ENCODE results near the gene SDHC.

SDHC gene

GRCh38 chr1:161297415-161297814, 16.8 kb upstream of the SDHC start:
- in situ Hi-C loops (cut with MboI; ENCODE audit: low pct_unique_long_range_greater_than_20kb, low sequenced_read_pairs, unreplicated experiment): no loop called here
- no peak for DNase-seq (ENCODE audit: low spot score)
- TF ChIP-seq CTCF (IDR thresholded peaks at IDR 0.05; ENCODE audit: extremely low read depth, insufficient read depth, missing control alignments): no peak

- in situ Hi-C loops (cut with MboI; ENCODE audit: low pct_unique_long_range_greater_than_20kb, low sequenced_read_pairs, unreplicated experiment): no loop called here
- DNase-seq (ENCODE audit: low spot score): peak; percentile 68
- no peak for TF ChIP-seq CTCF (IDR thresholded peaks at IDR 0.05; ENCODE audit: extremely low read depth, insufficient read depth, missing control alignments)
Measured at GRCh38 chr1:161298116-161298515, 16.1 kb upstream of the SDHC start.

DNA sequence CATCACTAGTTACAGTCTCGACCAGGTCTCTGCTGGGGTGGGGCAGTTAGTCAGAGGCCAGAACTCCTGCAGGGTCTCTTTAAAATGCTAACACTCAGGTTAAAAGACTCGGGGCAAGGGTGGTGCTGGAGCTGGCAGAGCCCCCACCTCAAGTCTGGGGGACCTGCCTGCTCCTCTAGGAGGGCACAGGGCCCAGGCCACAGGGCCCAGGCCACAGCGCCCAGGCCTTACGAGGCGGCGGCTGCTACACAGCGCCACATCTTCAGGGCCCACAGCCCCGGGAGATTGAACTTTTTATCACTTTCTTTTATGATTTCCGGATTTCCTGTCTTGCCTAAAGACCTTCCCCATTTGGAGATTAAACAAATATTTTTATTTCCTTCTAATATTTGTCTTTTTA, 14.8 kb upstream of the SDHC start:
- in situ Hi-C loops (cut with MboI; ENCODE audit: low pct_unique_long_range_greater_than_20kb, low sequenced_read_pairs, unreplicated experiment): no loop called here
- DNase-seq (ENCODE audit: low spot score): no peak
- TF ChIP-seq CTCF (IDR thresholded peaks at IDR 0.05; ENCODE audit: extremely low read depth, insufficient read depth, missing control alignments): no peak

DNA sequence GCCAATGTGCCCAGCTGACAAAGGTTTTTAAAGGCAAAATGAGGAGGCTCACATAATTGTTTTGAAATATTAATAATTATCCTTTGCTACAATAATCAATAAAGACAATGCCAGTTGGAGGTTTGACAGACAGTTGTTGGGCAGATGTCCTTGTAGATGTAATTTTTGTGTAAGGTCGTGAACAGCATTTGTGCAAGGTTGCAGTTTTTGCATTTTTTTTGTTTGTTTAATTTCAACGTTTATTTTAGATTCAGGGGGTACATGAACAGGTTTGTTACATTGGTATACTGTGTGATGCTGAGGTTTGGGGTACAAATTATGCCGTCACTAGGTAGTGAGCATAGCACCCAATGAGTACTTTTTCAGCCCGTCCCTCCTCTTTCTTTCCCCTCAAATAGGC, 13.7 kb upstream of the SDHC start:
- in situ Hi-C loops (cut with MboI; ENCODE audit: low pct_unique_long_range_greater_than_20kb, low sequenced_read_pairs, unreplicated experiment): no loop called here
- no peak for DNase-seq (ENCODE audit: low spot score)
- no peak for TF ChIP-seq CTCF (IDR thresholded peaks at IDR 0.05; ENCODE audit: extremely low read depth, insufficient read depth, missing control alignments)

DNA sequence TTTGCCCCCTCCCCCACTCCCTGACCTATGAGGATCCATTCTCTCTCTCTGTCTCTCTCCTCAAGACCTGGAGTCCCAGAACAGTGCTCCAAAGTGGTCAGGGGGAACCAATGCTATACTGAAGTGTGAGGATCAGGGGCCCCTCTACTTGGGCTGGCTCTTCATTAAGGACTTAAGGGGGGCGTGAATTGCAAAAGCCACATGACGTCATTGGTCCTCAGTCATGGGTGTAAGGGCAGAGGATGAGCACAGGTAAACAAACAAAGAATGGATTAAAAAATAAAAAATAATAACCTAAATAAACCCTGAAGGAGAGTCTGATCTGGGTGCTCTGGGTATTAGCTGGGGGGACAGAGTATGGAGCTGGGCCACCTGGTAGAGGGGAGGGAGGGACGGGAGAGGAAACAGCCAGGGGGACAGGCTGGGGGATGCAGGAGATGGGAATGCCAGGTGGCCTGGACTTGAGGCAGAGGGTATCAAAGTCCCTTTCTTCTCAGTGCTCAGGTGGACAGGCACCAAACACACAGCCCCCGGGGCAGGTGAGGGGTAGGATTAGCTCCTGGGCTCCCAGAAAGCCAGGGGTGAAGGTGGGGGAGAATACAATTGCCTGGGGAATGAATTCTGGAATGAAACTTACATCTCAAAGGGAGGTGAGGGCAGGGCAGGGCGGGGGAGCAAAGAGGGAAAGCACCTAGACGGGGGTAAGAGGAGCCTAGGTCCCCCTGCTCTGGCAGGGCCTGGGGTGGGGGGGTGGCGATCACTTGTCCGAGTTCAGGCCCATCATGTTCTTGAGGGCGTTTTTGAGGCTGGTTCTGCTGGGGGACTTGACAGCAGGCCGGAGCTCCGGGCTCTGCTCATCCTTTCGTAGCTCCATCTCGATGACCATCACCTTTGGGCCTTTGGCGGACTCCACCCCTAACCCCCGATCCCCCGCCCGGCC, 9.0 kb upstream of the SDHC start:
- TF ChIP-seq CTCF (IDR thresholded peaks at IDR 0.05; ENCODE audit: extremely low read depth, insufficient read depth, missing control alignments): no peak
- DNase-seq (ENCODE audit: low spot score): no peak
- in situ Hi-C loops (cut with MboI; ENCODE audit: low pct_unique_long_range_greater_than_20kb, low sequenced_read_pairs, unreplicated experiment): no loop called here

GRCh38 chr1:161305867-161306519, 8.2 kb upstream of the SDHC start:
- in situ Hi-C loops (cut with MboI; ENCODE audit: low pct_unique_long_range_greater_than_20kb, low sequenced_read_pairs, unreplicated experiment): no loop called here
- TF ChIP-seq CTCF (IDR thresholded peaks at IDR 0.05; ENCODE audit: extremely low read depth, insufficient read depth, missing control alignments): peak; percentile 52
- DNase-seq (ENCODE audit: low spot score): peak; percentile 82
